ENCODE measurements around the gene HIP1R. TPM values are rescaled to one million over a fixed set of nuclear protein-coding genes. Genes with fewer than 3 reads are reported as not detected.
A peak's percentile ranks its signal among the peaks of the same experiment; 100 is the strongest.

The HIP1R gene
- total and polyA plus RNA-seq, 2 of the 8 experiments (the other 6 are each of a cell fraction or from before 2014, with no cell fraction given): 11.2 to 14.5 TPM

GRCh38 chr12:122839907-122840554, 4.8 kb downstream of the HIP1R start:
- Histone ChIP-seq H3K56ac (replicated peaks; ENCODE audit: insufficient read length, low read depth, low read length) (no peak overlapping the region), H3K27ac (ENCODE audit: low read depth, low read length) (no peak overlapping the region), H3K18ac (ENCODE audit: extremely low read depth, low read length) (no peak overlapping the region), H4K20me1 (replicated peaks in 1 of 2; ENCODE audit: control insufficient read depth in 1 of 2, insufficient read depth in 2 of 2, low read length in 2 of 2) (peaks cover 20 to 26% of the 10 kb centered on the region in 2 experiments), H3K36me3 (ENCODE audit: control insufficient read depth in 2 of 4, insufficient read depth in 4 of 4, low read length in 3 of 4) (no peaks in the 10 kb centered on the region; a peak in 1 of 8 replicates), H3K4me1 (replicated peaks in 1 of 4; ENCODE audit: control insufficient read depth in 3 of 4, insufficient read depth in 4 of 4, low read length in 3 of 4) (peaks cover 2 to 16% (median 9%) of the 10 kb centered on the region in 4 experiments), H2AFZ (ENCODE audit: low read length) (no peak overlapping the region), H4K91ac (replicated peaks; ENCODE audit: insufficient read length, low read length) (no peak overlapping the region), H3K23me2 (ENCODE audit: low read depth, low read length) (peaks cover 5% of the 10 kb centered on the region; the same call in 1 of the 2 replicates), H3K9ac (replicated peaks in 1 of 4; ENCODE audit: extremely low read depth in 1 of 4, low read depth in 3 of 4, low read length in 3 of 4) (no peak overlapping the region), H4K8ac (ENCODE audit: extremely low read depth, insufficient read depth, low read length) (no peak overlapping the region), H3K23ac (ENCODE audit: insufficient read length) (no peak overlapping the region), H3K9me3 (ENCODE audit: insufficient read depth in 2 of 2, low read depth in 1 of 2, low read length in 1 of 2) (no peaks in the 10 kb centered on the region), H3K4me2 (ENCODE audit: insufficient read depth in 1 of 2, low read depth in 2 of 2, low read length in 2 of 2) (no peak overlapping the region), H3K14ac (ENCODE audit: insufficient read length) (no peak overlapping the region), H2BK20ac (ENCODE audit: low read length) (no peak overlapping the region), H3K79me1 (ENCODE audit: low read depth, low read length) (peaks cover 14% of the 10 kb centered on the region; the same call in 1 of the 2 replicates), H4K5ac (ENCODE audit: insufficient read length, low read depth, low read length) (no peak overlapping the region), H3K4ac (replicated peaks; ENCODE audit: insufficient read length, low read depth, low read length) (no peak overlapping the region), H2BK15ac (ENCODE audit: low read length) (no peak overlapping the region), H2BK120ac (replicated peaks; ENCODE audit: low read depth, low read length) (no peak overlapping the region), H2BK12ac (ENCODE audit: low read depth, low read length) (no peak overlapping the region), H2BK5ac (ENCODE audit: low read depth, low read length) (no peak overlapping the region), H3K27me3 (replicated peaks in 1 of 4; ENCODE audit: control insufficient read depth in 3 of 4, extremely low read depth in 1 of 4, insufficient read depth in 3 of 4, low read length in 3 of 4) (peaks cover 2 to 26% (median 20%) of the 10 kb centered on the region in 4 experiments), H3K79me2 (ENCODE audit: control insufficient read depth in 1 of 2, insufficient read depth in 2 of 2, low read length in 2 of 2) (no peaks in the 10 kb centered on the region; a peak in 1 of 4 replicates), H2AK5ac (ENCODE audit: low read depth, low read length) (0 out of 2 replicates have a peak overlapping the region, but pooled peaks have one; percentile 28), H3K4me3 (ENCODE audit: extremely low read depth in 1 of 4, insufficient read depth in 2 of 4, low read depth in 3 of 4, low read length in 4 of 4) (no peak overlapping the region)
- ChIA-PET CTCF (ENCODE audit: partially characterized antibody) (interaction anchor here (0.7 to 0.9 kb wide), 4 partner anchors 10 to 47 kb away, joined by 3 to 4 read pairs (median 4); no protein-coding TSS in a partner anchor), POLR2A (ENCODE audit: partially characterized antibody) (no interaction called here)
- 95% methylated on average over 18 of the region's 18 CpGs; no CpG with 5 or more reads in 1 of the 2 experiments for WGBS, 2 experiments (ENCODE audit: extremely low coverage in 1 of 2, insufficient coverage in 1 of 2, insufficient read length in 1 of 2, insufficient replicate concordance in 2 of 2, low coverage in 1 of 2, low lambda C conversion rate in 2 of 2, missing lambda C conversion rate in 1 of 2)
- FAIRE-seq: no peak
- no peak for TF ChIP-seq SIRT6 (IDR thresholded peaks at IDR 0.05; ENCODE audit: low read length)
- TF ChIP-seq EZH2 (IDR thresholded peaks at IDR 0.05; ENCODE audit: low read depth, low read length, severe bottlenecking): no peak
- TF ChIP-seq SP1 (IDR thresholded peaks at IDR 0.05; ENCODE audit: low read depth, low read length): no peak
- TF ChIP-seq SIN3A (conservative IDR thresholded peaks at IDR 0.05 in 1 of 2, IDR thresholded peaks at IDR 0.05 in 1 of 2; ENCODE audit: low read depth in 1 of 2, low read length in 2 of 2): no peak
- TF ChIP-seq JUN (IDR thresholded peaks at IDR 0.05; ENCODE audit: low read depth, low read length): no peak
- no peak for TF ChIP-seq MAFK (IDR thresholded peaks at IDR 0.05; ENCODE audit: low read depth, low read length)
- no peak for TF ChIP-seq RNF2 (IDR thresholded peaks at IDR 0.05; ENCODE audit: borderline replicate concordance, low read depth, low read length, missing control alignments, poor library complexity, severe bottlenecking)
- DNase-seq (ENCODE audit: low read depth in 1 of 2, low spot score in 2 of 2): no peak
